UCSD-AML1 (cell line): ENCODE data around the gene PIGU.
"Not testable (repeated sequence)": the region's sequence is repeated elsewhere in the genome, so short reads cannot be mapped to it uniquely, and the experiment has no call there.

ENCODE experiments used
- DNase-seq: peaks from one replicate; lab custom pipeline; 2025; ENCODE audit not compliant: unreplicated experiment; lab: John Stamatoyannopoulos, UW

The PIGU gene

GRCh38 chr20:34624629-34625028, 52.3 kb downstream of the PIGU start:
- no peak for DNase-seq

GRCh38 chr20:34622821-34623451, 54.0 kb downstream of the PIGU start:
- DNase-seq = no peak

GRCh38 chr20:34621383-34622367, 55.2 kb downstream of the PIGU start:
- no peak for DNase-seq

DNA sequence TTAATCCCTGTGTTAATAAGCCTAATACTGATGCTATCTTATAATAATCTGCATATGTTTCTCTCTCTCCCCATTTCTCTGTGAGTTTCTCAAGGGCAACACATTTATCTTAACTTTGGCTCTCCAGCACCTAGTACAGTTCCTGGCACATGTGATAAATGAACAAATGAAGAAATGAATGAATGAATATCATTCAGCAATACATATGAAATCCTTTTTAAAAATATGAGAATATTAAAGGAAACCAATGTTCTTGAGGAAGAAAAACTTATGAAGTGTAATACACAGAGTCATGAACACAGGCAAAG, 55.9 kb downstream of the PIGU start:
- DNase-seq = no peak

DNA sequence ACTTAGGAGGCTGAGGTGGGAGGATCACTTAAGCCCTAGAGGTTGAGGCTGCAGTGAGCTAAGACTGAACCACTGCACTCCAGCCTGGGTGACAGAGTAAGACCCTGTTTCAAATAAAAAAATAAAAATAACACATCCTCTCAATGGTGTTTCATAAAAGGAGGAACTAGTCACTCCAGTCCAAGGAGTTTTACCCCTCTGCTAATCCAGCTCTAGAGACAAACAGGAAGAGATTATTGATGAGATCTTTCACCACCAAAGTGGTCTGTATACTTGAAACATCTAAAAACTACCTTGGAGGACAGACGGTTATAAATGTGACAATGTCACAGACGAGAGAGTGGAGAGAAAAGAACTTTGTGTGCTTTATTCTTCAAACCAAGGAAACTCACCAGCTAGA, 58.2 kb downstream of the PIGU start:
- no peak for DNase-seq

DNA sequence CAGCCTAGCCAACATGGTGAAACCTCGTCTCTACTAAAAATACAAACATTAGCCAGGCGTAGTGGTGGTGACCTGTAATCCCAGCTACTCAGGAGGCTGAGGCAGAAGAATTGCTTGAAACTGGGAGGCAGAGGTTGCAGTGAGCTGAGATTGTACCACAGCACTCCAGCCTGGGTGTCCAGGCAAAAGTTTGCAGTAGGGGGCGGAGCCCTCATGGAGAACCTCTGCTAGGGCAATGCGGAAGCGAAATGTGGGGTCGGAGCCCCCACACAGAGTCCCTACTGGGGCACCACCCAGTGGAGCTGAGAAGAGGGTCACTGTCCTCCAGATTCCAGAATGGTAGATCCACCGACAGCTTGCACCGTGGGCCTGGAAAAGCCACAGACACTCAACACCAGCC, 60.0 kb downstream of the PIGU start:
- DNase-seq = not testable (repeated sequence)

- DNase-seq = no peak
Measured at GRCh38 chr20:34615477-34615876, 61.4 kb downstream of the PIGU start.

GRCh38 chr20:34611976-34612375, 64.9 kb downstream of the PIGU start:
- DNase-seq = not testable (repeated sequence)

GRCh38 chr20:34607066-34607465, 69.8 kb downstream of the PIGU start:
- no peak for DNase-seq

DNA sequence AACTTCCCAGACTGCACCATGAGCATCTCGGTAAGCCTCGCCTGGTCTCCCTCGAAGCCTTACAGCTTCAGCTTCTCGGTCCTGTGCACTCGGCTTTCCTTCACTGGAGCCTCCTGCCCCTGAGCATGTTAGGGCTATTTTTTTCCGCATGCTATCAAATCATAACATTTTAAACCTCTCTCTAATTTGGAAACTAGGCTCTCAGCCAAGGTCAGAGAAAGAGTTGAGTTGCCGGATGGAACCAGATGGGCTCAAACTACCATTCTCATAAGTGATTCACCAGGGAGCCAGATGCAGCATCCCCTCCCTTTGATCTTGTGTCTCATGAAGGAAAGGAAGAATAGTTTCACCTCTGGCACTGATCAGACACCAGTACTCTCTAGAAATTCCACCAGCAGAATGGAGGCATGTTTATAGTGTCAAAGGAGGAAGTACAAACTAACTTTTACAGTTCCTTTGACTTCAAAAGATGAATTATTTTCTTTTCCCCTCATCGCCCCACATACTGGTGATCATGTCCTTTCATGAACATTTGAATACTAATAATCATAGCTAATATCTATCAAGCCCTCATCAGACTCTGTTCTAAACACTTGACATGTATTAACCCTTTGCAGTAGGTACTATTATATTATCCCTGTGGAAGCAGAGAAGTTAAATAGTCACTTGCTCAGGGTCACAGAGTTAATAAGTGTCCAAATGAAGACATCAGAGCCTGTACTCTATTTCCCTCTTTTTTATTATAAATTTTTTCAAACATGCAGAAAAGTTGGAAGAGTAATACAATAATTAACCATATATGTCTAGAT, 71.7 kb downstream of the PIGU start:
- no peak for DNase-seq

DNA sequence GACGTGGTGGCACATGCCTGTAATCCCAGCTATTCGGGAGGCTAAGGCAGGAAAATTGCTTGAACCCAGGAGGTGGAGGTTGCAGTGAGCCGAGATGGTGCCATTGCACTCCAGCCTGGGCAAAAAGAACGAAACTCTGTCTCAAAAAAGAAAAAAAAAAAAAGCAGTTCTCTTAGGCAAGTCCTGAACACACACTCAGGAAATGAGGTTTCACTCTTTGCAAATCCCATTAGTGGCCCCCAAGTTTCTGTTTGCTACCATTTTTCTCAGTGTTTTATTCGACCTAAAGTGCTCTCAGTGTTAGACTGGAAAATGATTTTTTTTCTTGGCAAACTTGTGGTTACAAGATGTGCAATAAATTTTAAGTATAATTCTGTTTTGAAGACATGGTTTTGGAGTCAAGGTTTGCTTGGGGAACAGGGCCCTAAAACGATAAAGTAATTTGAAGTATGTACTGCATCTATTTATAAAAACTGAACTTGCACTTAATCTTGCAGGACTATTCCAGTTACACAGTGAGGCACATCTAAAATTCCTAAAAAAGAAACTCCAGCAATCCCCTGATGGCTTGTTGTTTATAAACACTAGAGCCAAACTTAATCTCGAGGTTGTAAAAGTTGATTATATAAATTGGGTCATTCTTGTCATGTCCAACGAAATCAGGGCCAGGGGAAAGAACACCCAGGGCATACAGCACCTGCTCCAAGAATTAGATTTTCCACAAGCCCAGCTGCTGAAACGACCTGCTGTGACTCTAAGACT, 75.8 kb downstream of the PIGU start:
- no peak for DNase-seq

DNA sequence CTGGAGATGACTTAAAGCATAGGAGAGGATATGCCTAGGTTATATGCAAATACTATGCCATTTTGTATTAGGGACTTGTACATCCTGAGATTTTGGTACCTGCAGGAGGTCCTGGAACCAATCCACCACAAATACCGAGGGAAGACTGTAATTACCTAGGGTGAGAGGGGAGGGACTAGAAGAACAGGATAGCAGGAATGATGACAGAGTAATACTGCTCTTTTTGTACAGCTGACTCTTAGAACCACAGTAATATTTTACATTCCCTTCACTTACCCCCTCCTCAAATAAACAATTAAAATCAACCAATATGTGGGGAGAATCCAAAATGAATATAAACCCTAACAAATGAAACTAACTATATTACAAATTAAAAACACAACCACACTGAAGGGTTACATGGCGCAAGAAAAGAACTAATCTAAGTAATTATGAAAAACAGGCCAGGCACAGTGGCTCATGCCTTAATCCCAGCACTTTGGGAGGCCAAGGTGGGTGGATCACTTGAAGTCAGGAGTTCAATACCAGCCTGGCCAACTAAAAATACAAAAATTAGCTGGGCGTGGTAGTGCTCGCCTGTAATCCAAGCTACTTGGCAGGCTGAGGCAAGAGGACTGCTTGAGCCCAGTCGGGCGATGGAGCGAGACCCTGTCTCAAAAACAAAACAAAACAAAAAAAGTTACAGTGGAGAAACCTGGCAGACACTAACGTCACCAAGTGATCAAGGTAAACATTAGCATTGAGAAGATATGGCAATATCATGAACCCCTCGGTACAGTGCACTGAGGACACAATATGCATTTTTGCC, 81.3 kb downstream of the PIGU start:
- DNase-seq = no peak

DNA sequence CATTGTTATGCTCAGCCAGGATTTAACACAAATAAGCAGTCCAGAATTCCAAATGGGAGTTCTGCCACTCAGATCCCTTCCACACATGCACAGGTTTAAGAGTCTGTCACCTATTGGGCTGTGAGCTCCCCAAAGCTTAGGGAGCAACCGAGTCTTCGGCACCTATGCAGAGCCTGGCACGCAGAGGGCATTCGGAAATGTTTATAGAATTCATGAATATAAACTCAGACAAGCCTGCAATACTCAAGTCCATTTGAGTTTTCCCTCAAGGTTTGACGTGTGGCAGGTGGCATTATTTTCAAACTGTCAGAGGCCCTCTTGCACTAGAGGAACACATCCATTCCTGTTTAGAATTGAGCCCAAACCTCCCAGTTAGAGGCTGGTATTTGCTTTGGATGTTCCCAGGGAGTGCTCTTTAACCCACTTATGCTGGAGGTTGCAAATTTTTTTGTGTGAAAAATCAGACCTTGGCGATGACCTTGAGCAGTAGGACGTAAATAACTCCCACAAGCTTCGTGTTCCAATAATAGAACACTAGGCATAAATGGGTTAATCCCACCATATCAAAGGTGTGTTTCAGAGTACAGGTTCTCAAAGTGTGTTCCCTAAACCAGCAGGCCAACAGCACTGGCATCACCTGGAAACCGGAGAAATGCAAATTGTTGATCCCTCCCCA, 90.3 kb downstream of the PIGU start:
- no peak for DNase-seq

DNA sequence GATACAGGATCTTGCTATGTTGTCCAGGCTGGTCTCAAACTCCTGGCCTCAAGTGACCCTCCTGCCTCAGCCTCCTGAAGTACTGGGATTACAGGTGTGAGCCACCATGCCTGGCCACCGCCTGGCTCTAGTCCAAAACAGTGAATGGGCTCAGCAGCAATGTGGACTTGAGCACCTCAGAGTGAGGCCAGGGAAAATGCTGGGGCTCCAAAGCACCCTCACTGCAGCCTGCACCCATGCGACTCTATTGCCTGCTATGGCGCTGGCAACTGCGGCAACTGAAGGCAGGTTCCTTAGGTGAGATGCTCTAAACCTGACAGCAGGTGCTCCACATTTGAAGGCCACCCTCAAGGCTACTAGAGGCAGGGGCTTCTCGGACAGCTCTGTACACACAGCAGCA, 91.9 kb downstream of the PIGU start:
- DNase-seq = no peak

DNA sequence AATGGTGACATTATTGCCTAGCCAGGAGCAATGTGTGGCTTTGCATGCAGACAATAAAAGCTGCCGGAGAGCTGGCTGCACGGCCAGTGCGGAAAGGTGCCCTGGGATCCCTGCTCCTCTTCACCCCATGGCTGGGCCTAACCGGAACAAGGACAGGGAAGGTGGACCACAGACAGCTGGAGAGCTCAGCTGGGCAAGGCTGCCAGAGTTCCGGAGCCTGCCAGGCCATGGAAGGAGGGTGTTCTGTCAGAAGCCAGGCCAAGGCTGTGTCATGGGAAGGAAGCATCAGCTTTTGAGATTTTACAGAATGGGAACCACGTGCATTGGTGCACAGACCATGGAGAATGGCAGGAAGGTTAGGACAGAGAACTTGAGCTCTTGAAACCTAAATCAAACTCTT, 93.3 kb downstream of the PIGU start:
- no peak for DNase-seq

- no peak for DNase-seq
Measured at GRCh38 chr20:34582911-34583310, 94.0 kb downstream of the PIGU start.

GRCh38 chr20:34582221-34582620, 94.7 kb downstream of the PIGU start:
- no peak for DNase-seq

- DNase-seq = peak; percentile 29
Measured at GRCh38 chr20:34581341-34582184, 95.3 kb downstream of the PIGU start.
